IPS-NIHi11 (cell line): ENCODE results near the gene KRTAP19-6.

ENCODE experiments used
- DNase-seq: peaks from one replicate; pipeline ENCODE4 v3.0.0; 2012; ENCODE audit warnings: mixed read lengths, low spot score

KRTAP19-6 gene, protein sequence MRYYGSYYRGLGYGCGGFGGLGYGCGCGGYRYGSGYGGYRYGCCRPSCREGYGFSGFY

DNA sequence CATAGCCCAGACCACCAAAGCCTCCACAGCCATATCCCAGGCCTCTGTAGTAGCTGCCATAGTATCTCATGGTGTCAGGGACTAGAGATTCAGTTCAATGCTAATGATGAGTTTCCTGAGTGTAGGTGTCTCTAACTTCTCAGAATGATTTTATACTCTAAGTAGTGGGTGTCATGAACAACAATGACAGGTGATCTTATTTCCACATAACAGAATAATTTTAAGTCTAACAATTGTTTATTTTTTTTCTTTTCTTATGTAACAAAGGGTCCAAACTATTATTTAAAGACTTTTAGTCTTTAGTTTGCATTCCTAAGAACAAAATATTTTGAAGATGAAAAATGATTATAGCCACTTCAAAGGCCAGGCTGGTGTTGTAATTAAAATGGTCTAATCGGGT is at the start of gene KRTAP19-6:
TSS of gene KRTAP19-6 (minus strand) at position 101 of the 400 bp plus-strand sequence. CDS start at position 70, 31 bp downstream.
- no peak for DNase-seq

DNA sequence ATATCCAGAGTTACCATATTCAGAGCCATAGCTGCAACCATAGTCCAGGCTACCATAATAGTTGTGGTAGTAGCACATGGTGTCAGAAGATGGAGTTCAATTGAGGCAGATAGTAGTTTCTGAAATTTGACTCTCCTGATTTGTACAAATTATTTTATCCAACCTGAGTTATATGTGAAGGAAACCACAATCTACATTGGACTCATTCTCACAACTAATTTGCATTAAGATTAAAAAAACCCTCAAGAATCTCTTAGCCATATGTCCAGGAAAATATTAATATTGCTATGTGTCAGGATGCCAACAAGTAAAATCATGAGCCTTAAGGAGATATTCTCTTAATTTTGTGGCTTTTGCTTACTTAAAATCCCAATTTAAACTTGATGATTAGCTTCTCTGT is 48.6 kb upstream of the KRTAP19-6 start, which contains the start of gene KRTAP22-2:
TSS of gene KRTAP22-2 (minus strand) at position 101 of the 400 bp plus-strand sequence.
- no peak for DNase-seq

DNA sequence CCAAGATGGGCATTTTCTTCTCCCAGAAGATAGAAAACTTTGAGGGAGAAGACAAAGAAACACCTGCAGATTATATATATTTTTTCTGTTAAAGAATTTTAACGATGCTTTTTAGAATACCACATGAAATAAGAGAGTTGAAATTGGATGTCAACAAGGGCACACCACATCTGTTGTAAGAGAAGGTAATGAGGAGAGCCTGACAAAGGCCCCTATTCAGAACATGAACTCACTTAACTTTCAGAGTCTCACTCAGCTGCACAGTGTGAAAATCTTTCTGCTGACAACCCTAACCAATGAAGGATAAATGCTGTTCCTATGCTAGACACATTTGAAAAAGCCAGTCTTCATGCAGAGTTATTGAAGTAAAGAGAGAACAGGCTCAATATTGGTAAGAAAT is 41.2 kb upstream of the KRTAP19-6 start:
- no peak for DNase-seq

DNA sequence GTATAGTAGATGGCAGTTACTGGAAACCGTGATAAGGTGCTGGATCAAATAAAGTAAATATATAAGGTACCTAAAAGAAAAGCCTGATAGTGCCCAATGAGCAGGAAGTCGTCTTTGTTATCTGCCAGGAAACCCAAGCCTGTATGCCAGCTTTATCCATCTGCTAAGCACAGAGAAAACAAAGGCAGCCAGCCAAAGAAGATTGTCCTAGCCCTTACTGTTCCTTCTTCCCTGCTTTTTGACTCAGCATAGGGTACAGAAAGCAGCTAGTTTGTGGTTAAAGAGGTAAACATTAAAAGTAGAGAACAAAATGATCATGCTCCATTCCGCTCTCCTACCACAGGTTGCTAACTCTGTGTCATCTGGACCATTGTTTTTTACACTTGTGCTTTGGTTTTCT is 38.5 kb upstream of the KRTAP19-6 start:
- no peak for DNase-seq

DNA sequence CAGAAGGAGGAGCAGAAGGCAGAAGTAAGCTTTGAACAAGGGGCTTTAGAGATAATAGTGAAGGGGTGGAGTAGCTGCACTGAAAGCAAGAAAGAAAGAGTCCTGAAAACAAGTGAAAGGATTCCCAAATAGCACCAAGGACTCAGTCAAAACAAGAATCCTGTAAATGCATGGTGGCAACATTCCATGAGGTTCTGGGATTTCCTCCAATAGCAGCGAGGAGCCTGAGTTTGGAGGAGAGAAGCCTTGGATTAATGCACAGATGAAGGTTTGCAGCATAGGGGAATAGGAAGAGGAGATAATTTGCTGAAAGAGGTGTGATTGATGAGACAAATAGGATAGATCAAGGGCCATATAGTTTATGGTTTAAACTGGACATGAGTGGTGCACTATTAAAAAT is 37.7 kb upstream of the KRTAP19-6 start:
- no peak for DNase-seq

DNA sequence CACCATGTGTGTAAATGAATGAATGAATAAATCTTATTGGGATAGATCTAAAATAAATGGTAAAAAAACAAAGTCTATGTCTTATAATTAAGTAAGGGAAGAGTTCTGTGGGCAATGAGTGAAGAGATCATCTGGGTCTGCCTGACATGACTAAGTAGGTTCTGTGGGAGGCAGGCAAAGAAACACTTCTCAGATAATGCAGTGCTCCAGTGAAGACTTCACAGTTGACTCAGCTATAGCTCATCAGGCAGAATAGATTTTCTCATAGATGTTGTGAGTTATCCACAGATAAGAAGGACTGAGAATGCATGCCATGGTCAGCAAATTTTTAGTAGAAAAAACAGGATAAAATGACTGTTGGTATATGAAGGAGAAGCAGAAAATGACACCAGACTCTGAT is 36.1 kb upstream of the KRTAP19-6 start:
- no peak for DNase-seq

DNA sequence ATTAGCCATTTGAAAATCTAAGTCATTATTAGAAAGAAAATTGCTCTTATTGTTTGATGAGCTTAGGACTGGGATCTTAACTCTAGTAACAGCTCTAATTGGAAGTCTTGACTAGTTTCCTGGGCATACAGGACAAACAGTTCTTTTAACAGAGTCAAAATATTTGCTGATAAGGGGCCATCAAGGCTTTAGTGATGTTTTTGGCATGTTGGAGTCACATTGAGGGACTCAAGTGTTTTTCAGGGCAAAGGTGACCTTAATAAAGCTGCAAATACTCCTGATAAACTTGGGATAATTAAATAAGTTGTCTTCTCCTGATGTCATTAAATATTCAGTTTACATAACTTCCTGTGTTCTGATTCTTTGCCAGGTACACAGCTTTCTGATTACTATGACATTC is 26.0 kb upstream of the KRTAP19-6 start:
- DNase-seq, result no peak

DNA sequence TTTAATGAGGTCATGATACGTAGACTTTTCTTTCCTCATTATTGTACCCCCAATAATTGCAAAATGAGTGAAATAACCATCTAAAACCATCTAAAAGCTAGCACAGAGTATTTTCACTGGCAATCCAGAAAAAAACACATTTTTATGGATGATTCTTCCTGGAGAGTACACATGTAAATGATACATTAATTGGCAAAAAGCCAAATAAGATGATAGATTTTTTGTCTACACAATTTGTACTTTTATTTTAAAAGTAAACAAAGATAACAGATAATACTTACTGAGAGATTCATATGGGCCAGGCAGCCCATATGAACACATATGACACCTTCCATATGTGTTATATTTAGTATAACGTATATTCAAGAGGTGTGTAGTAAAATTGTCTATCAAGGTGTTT is 22.0 kb upstream of the KRTAP19-6 start:
- DNase-seq, result no peak

DNA sequence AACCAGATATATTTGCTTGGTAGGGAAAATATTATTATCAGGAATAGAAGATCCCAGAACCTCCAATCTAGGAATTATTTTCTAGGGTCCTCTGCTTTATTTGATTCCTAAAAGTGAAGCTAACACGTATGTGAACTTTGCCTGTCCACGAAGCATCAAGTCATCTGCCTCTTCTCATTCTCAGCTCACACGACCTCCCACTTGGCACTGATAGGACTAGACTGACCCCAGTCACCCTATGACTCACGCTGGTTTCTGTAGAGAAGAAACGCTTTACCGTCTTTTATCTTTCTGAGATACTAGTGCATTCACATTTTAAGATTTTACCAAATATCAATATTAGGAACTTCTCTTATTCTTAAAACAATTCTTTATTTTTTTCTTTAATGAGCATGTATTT is 21.4 kb upstream of the KRTAP19-6 start:
- DNase-seq, result no peak

DNA sequence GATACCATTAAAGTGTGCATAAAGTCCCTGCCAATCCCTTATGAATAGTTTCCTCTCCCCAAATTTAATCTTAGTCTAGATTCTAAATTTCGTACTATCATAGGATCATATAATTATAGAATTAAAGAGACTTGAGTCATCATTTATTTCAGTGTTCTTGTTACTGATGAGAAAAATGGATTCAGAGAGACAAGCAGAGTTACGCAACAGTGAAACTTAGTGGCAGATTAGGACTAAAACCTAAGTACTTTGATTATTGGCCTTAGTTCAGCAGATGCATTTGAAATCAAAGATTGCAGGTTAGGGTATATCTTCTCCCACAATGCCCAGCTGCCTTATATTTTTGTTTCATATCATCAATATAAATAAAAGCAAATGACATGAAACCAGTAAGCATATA is 20.3 kb upstream of the KRTAP19-6 start:
- no peak for DNase-seq

DNA sequence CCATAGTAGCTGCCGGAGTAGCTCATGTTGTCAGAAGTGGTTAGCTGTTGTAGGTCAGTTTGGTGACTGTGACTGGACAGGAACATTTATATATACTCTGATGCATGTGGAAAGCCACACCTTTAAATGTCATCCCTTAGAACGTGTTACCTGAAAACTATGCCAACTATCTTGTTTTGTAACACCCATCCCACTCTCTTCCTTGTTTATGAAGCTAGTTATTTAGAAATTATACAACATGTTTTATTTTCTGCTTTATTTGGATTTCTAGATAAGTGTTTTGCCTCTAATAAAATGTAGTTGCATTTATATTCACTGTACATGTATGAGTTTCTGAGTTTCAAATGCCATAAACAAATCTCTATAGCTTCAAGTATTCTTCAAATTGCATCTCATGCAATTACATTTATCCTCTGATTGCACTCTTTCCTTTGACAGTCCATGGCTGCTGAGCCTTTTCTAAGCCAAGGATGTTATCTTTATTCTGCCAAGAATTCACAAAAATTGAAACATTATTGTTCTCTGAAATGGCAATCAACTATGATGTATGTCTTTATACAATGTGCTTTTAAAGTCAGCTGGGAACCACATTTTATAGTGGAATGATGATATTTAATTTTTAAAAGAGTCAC is 19.7 kb upstream of the KRTAP19-6 start, which contains the start of gene KRTAP19-7:
TSS of gene KRTAP19-7 (minus strand) at position 51 of the 632 bp plus-strand sequence. CDS start at position 26, 25 bp downstream.
- no peak for DNase-seq

DNA sequence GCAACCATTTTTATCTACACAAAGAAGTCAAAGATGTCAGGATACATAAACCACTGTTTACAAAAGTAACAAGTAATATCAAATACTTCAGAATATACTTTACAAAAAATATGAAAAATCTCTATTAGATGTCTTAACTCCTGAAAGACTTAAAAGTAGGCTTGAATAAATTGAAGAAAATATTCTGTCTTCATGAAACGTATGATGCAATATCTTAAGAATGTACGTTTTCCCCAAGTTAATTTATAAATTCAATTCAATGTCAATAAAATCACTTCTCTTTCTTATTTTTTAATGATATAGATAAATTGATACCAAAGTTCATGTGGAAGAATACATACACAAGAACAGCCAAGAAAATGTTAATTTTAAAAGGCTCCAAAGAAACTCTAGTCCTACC is 13.4 kb upstream of the KRTAP19-6 start:
- DNase-seq, result no peak

DNA sequence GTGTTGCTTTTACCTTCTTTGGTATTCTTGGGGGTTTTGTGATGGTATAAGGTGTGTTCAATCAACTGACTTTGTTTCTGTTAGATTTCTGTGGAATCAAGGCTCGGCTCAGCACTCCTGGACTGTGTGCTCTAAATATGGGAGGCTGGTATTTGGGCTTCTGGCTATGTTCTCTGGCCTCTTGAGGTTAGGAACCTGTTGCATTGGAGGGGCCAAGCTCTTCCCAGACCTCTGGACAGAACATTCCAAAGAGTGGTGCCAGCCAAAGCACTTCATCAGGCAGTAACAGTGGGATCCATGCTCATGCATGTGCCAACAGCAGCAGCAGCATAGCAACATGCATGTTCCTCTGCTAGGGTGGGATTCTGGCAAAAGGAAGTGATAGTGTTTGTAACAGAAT is 11.1 kb upstream of the KRTAP19-6 start:
- no peak for DNase-seq

DNA sequence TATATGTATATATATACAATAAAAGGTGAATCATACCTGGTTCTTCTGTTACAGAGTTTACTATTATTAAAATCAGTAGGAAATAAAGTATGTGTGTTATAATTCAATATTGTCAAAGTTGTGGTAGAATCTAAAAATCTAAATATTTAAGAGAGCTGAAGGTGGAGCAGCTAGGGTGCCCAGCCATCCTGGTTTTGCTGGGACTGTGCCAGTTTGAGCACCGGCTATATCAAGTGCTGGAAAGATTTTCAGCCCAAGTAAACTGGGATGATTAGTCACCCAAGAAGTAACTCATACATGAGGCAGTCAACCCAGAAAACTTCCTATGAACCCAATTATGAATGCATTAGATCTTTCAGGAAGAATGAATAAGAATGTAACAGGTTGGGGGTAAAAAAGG is 22.8 kb downstream of the KRTAP19-6 start:
- no peak for DNase-seq

DNA sequence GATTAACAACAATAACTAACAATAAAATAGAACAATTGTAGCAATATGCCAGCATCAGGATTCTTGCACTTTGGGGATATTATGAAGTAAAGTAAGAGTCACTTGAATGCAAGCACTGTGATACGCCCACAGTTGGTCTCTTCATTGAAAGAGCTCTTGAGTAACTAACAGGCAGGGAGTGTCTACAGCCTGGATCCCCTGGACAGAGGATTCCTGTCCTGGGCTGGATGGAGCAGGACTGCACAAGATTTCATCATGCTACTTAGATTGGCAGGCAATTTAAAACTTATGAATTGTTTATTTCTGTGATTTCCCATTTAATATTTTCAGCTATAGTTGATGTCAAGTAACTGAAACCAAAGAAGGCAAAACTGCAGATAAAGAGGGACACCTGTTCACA is 26.0 kb downstream of the KRTAP19-6 start:
- no peak for DNase-seq

DNA sequence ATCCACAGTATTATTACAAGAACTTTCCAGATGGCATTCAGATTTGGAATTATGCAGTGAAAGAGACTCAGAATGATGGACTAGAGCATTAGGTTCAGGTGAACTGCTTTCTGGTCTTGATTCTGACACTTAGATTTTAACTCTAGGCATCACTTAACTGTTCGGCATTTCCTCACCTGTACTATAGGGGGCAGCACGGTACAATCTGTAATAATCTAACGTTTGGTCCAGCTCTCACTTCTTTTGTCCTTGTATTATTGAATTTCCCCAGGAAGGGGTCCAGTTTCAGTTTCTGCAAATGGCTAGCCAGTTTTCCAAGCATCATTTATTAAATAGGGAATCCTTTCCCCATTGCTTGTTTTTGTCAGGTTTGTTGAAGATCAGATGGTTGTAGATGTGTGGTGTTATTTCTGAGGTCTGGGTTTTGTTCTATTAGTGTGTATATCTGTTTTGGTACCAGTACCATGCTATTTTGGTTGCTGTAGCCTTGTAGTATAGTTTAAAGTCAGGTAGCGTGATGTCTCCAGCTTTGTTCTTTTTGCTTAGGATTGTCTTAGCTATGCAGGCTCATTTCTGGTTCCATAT is 36.0 kb downstream of the KRTAP19-6 start:
- DNase-seq, result peak; percentile 24

DNA sequence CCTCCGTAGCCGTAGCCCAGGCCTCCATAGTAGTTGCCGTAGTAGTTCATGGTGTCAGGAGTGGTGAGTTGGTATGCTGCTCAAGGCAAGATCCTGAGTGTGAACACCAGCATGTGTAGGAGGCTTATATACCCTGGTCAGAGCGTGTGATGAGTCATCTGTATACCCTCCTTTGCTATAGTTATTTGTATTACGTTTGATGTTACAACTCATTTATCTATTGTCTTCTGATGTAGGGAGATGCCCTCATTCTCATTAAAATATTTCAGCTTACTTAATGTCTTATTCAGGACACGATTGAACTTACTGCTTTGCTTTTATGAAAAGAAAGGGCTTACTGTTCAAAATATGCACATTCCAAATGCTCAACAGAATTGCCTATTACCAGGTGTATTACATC is 39.6 kb downstream of the KRTAP19-6 start, which contains the start of gene KRTAP19-5:
TSS of gene KRTAP19-5 (minus strand) at position 101 of the 400 bp plus-strand sequence. CDS start at position 50, 51 bp downstream.
- no peak for DNase-seq

DNA sequence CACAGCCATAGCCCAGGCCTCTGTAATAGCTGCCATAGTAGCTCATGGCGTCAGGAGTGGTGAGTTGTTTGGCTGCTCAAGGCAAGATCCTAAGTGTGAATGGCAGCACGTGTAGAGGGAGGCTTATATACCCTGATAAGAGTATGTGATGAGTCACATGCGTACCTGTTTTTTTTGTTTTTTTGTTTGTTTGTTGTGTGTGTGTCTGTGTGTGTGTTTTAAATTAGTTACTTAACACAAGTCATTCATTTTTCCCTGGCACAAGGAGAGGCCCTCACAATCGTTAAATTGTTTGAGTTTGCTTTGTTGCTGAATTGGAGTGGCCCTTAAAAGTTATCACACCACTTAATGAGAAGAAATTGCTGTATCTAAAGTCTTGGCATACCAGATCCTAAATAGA is 44.6 kb downstream of the KRTAP19-6 start, which contains the start of gene KRTAP19-4:
TSS of gene KRTAP19-4 (minus strand) at position 101 of the 400 bp plus-strand sequence. CDS start at position 46, 55 bp downstream.
- DNase-seq, result no peak

DNA sequence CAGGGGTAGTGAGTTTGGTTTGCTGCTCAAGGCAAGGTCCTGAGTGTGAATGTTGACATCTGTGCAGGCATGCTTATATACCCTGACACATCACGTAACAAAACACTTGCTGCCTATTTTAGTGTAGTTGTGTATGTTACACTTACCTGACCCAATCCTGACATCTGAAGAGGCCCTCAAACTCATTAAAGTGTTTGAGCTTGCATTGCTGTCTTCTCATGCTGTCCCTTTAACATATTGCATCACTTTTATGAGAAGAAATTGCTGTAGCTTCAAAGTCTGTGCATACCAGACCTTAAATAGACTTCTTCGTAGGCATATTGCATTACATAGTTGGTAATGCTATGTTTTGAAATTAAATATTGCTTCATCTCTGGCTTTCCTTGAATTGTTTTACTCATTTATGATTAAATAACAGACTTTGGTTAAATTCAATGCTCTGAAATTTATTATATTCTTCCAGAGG is 49.7 kb downstream of the KRTAP19-6 start, which contains the start of gene KRTAP19-3:
TSS of gene KRTAP19-3 (minus strand) at position 51 of the 466 bp plus-strand sequence. CDS start 56 bp downstream, outside the sequence.
- DNase-seq, result no peak
